Measurements from ENCODE around the gene SLC6A20.

SLC6A20 gene

GRCh38 chr3:45795882-45796765, at the start of gene SLC6A20:
Gene SLC6A20, minus strand, starts transcription at chr3:45796536. Its CDS starts 117 bp downstream, at chr3:45796419.
- H3K36me3 ChIP-seq = no peaks in the 10 kb centered on the region
- DNase-seq = no peak
- H3K27ac ChIP-seq = no peak within 1 kb of the TSS
- H3K4me3 ChIP-seq (ENCODE audit: low read depth, low read length) = no peak within 1 kb of the TSS; the same call in 1 of the 2 replicates
- H3K9me3 ChIP-seq (ENCODE audit: severe bottlenecking) = no peaks in the 10 kb centered on the region
- no peak for TF ChIP-seq CTCF (IDR thresholded peaks at IDR 0.05; ENCODE audit: low read depth, low read length)
- H3K27me3 ChIP-seq (ENCODE audit: insufficient read depth, low read depth, severe bottlenecking) = peaks cover 36% of the 10 kb centered on the region

- Histone ChIP-seq H3K27me3 (ENCODE audit: insufficient read depth, low read depth, severe bottlenecking) (no peaks in the 10 kb centered on the region), H3K4me3 (ENCODE audit: low read depth, low read length) (no peak overlapping the region), H3K27ac (no peak overlapping the region), H3K9me3 (ENCODE audit: severe bottlenecking) (no peaks in the 10 kb centered on the region), H3K36me3 (no peaks in the 10 kb centered on the region)
- TF ChIP-seq CTCF (IDR thresholded peaks at IDR 0.05; ENCODE audit: low read depth, low read length) = no peak
- no peak for DNase-seq
Observed at GRCh38 chr3:45844616-45845015, 48.3 kb upstream of the SLC6A20 start.

GRCh38 chr3:45842851-45843625, 46.7 kb upstream of the SLC6A20 start:
- Histone ChIP-seq H3K27ac (no peak overlapping the region), H3K36me3 (no peaks in the 10 kb centered on the region), H3K27me3 (ENCODE audit: insufficient read depth, low read depth, severe bottlenecking) (no peaks in the 10 kb centered on the region), H3K9me3 (ENCODE audit: severe bottlenecking) (no peaks in the 10 kb centered on the region), H3K4me3 (ENCODE audit: low read depth, low read length) (no peak overlapping the region)
- no peak for DNase-seq
- TF ChIP-seq CTCF (IDR thresholded peaks at IDR 0.05; ENCODE audit: low read depth, low read length) = no peak

GRCh38 chr3:45841757-45842491, 45.6 kb upstream of the SLC6A20 start, which contains the start of gene LZTFL1:
Gene LZTFL1, minus strand, starts transcription at chr3:45842119. Its CDS starts 128 bp downstream, at chr3:45841991.
- Histone ChIP-seq H3K36me3 (no peaks in the 10 kb centered on the region), H3K4me3 (ENCODE audit: low read depth, low read length) (peak within 1 kb of the TSS; percentile 88), H3K27ac (peak within 1 kb of the TSS; percentile 37; the same call in 1 of the 2 replicates), H3K27me3 (ENCODE audit: insufficient read depth, low read depth, severe bottlenecking) (no peaks in the 10 kb centered on the region), H3K9me3 (ENCODE audit: severe bottlenecking) (no peaks in the 10 kb centered on the region)
- TF ChIP-seq CTCF (IDR thresholded peaks at IDR 0.05; ENCODE audit: low read depth, low read length) = no peak
- peak; percentile 89 for DNase-seq

GRCh38 chr3:45841420-45841756, 45.1 kb upstream of the SLC6A20 start:
- no peak for TF ChIP-seq CTCF (IDR thresholded peaks at IDR 0.05; ENCODE audit: low read depth, low read length)
- Histone ChIP-seq H3K36me3 (no peaks in the 10 kb centered on the region), H3K27ac (no peak overlapping the region), H3K4me3 (ENCODE audit: low read depth, low read length) (peak overlapping the region; percentile 88), H3K9me3 (ENCODE audit: severe bottlenecking) (no peaks in the 10 kb centered on the region), H3K27me3 (ENCODE audit: insufficient read depth, low read depth, severe bottlenecking) (no peaks in the 10 kb centered on the region)
- DNase-seq = peak; percentile 7

All from WERI-Rb-1 (cell line).